GM21447 (cell line): ENCODE results near the gene HSPA5.
"Not testable (repeated sequence)": the region's sequence is repeated elsewhere in the genome, so short reads cannot be mapped to it uniquely, and the experiment has no call there.

Experiments
- ATAC-seq: cut with Tn5 transposase; IDR thresholded peaks from one replicate; pipeline ENCODE4 v1.9.1; 2021; ENCODE audit not compliant: unreplicated experiment

Gene HSPA5

GRCh38 chr9:125241000-125241862, at the start of gene HSPA5:
TSS of gene HSPA5 (minus strand) at chr9:125241343. CDS start at chr9:125241126, 217 bp downstream.
- peak; percentile 93 for ATAC-seq

GRCh38 chr9:125286935-125287433, 45.8 kb upstream of the HSPA5 start:
- ATAC-seq: not testable (repeated sequence)

- no peak for ATAC-seq
Observed at GRCh38 chr9:125284855-125285254, 43.7 kb upstream of the HSPA5 start.

GRCh38 chr9:125280945-125281344, 39.8 kb upstream of the HSPA5 start:
- no peak for ATAC-seq

- no peak for ATAC-seq
Observed at GRCh38 chr9:125277411-125277810, 36.3 kb upstream of the HSPA5 start.

- no peak for ATAC-seq
Observed at GRCh38 chr9:125276771-125277170, 35.6 kb upstream of the HSPA5 start.

GRCh38 chr9:125272697-125273096, 31.6 kb upstream of the HSPA5 start:
- no peak for ATAC-seq

GRCh38 chr9:125271081-125271480, 29.9 kb upstream of the HSPA5 start:
- ATAC-seq: no peak

- ATAC-seq: no peak
Observed at GRCh38 chr9:125269014-125269397, 27.9 kb upstream of the HSPA5 start.

- ATAC-seq: no peak
Observed at GRCh38 chr9:125268394-125269013, 27.4 kb upstream of the HSPA5 start.

GRCh38 chr9:125264068-125264467, 22.9 kb upstream of the HSPA5 start:
- not testable (repeated sequence) for ATAC-seq

GRCh38 chr9:125262294-125262991, 21.3 kb upstream of the HSPA5 start:
- no peak for ATAC-seq

GRCh38 chr9:125261501-125262293, 20.6 kb upstream of the HSPA5 start, which contains the start of gene GAPVD1:
TSS of gene GAPVD1 (plus strand) at chr9:125261826. CDS start at chr9:125298922, 37,096 bp downstream.
- peak; percentile 89 for ATAC-seq

- no peak for ATAC-seq
Observed at GRCh38 chr9:125260561-125260960, 19.4 kb upstream of the HSPA5 start.

- no peak for ATAC-seq
Observed at GRCh38 chr9:125258832-125259534, 17.8 kb upstream of the HSPA5 start.

GRCh38 chr9:125258160-125258785, 17.1 kb upstream of the HSPA5 start:
- no peak for ATAC-seq

- ATAC-seq: no peak
Observed at GRCh38 chr9:125255781-125256391, 14.7 kb upstream of the HSPA5 start.

- ATAC-seq: no peak
Observed at GRCh38 chr9:125254231-125254630, 13.1 kb upstream of the HSPA5 start.

GRCh38 chr9:125246261-125246667, 5.1 kb upstream of the HSPA5 start:
- no peak for ATAC-seq
